Measurements from ENCODE around the gene CHST15. TPM values are rescaled to one million over a fixed set of nuclear protein-coding genes. Genes with fewer than 3 reads are reported as not detected.

Gene CHST15
- total RNA-seq, 1 donor from 2014 or later = 148 TPM

- Mint-ChIP-seq H3K4me3 (ENCODE audit: unreplicated experiment) (no peak overlapping the region), H3K27me3 (ENCODE audit: unreplicated experiment) (peaks cover 4% of the 10 kb centered on the region), H3K4me1 (ENCODE audit: unreplicated experiment) (peaks cover 12% of the 10 kb centered on the region), H3K27ac (ENCODE audit: unreplicated experiment) (no peak overlapping the region), H3K9me3 (ENCODE audit: unreplicated experiment) (no peaks in the 10 kb centered on the region), H3K36me3 (ENCODE audit: low read depth, unreplicated experiment) (no peaks in the 10 kb centered on the region)
- no peak for TF ChIP-seq CTCF (IDR thresholded peaks at IDR 0.05; ENCODE audit: unreplicated experiment)
- no peak for DNase-seq (ENCODE audit: low spot score)
These were observed 128.4 kb downstream of the CHST15 start for GRCh38 chr10:123964953-123965352.

- H3K4me3 Mint-ChIP-seq (ENCODE audit: unreplicated experiment) = no peak overlapping the region
- H3K9me3 Mint-ChIP-seq (ENCODE audit: unreplicated experiment) = no peaks in the 10 kb centered on the region
- TF ChIP-seq CTCF (IDR thresholded peaks at IDR 0.05; ENCODE audit: unreplicated experiment) = no peak
- no peaks in the 10 kb centered on the region for H3K36me3 Mint-ChIP-seq (ENCODE audit: low read depth, unreplicated experiment)
- peaks cover 2% of the 10 kb centered on the region for H3K27me3 Mint-ChIP-seq (ENCODE audit: unreplicated experiment)
- H3K27ac Mint-ChIP-seq (ENCODE audit: unreplicated experiment) = no peak overlapping the region
- DNase-seq (ENCODE audit: low spot score) = no peak
- H3K4me1 Mint-ChIP-seq (ENCODE audit: unreplicated experiment) = peaks cover 18% of the 10 kb centered on the region
These were observed 130.5 kb downstream of the CHST15 start for GRCh38 chr10:123962756-123963530.

- Mint-ChIP-seq H3K9me3 (ENCODE audit: unreplicated experiment) (no peaks in the 10 kb centered on the region), H3K4me3 (ENCODE audit: unreplicated experiment) (no peak overlapping the region), H3K27ac (ENCODE audit: unreplicated experiment) (no peak overlapping the region), H3K36me3 (ENCODE audit: low read depth, unreplicated experiment) (no peaks in the 10 kb centered on the region), H3K27me3 (ENCODE audit: unreplicated experiment) (no peaks in the 10 kb centered on the region), H3K4me1 (ENCODE audit: unreplicated experiment) (peaks cover 11% of the 10 kb centered on the region)
- TF ChIP-seq CTCF (IDR thresholded peaks at IDR 0.05; ENCODE audit: unreplicated experiment) = no peak
- no peak for DNase-seq (ENCODE audit: low spot score)
These were observed 135.2 kb downstream of the CHST15 start for GRCh38 chr10:123958241-123958640.

Other genes with a start within 250 kb of the CHST15 start
- gene CPXM2, start 201.8 kb downstream of the CHST15 start, total RNA-seq (ENCODE audit: unreplicated experiment) = 0.33 TPM

Data from endothelial cell (in vitro differentiated cells).